Liver (tissue), 9 donors: ENCODE results near the gene MSX2. TPM values are rescaled to one million over a fixed set of nuclear protein-coding genes. Genes with fewer than 3 reads are reported as not detected.
A peak's percentile ranks its signal among the peaks of the same experiment; 100 is the strongest.

Experiments
- DNase-seq: peaks from one replicate; pipeline ENCODE4 v3.0.0-alpha.2; 2017; ENCODE audit warnings: low spot score
- H3K27ac ChIP-seq, 2 donors: one replicate each; pipeline ENCODE4 v1.7.0; 2013; ENCODE audit warnings: inconsistent platforms in 2 of 2, low read length in 2 of 2, control low read depth in 1 of 2, low read depth in 1 of 2, mild to moderate bottlenecking in 1 of 2
- H3K27me3 ChIP-seq, 4 donors: one replicate each; pipeline versions ENCODE4 v1.6.1 to v1.7.0; 2013; ENCODE audit warnings: low read length in 3 of 4, inconsistent platforms in 1 of 4, mild to moderate bottlenecking in 1 of 4, moderate library complexity in 1 of 4; ENCODE audit not compliant: control insufficient read depth in 4 of 4, insufficient read depth in 4 of 4
- H3K36me3 ChIP-seq, 4 donors: one replicate each; pipeline versions ENCODE4 v1.6.1 to v1.7.0; 2013; ENCODE audit warnings: low read length in 3 of 4, mild to moderate bottlenecking in 3 of 4, low read depth in 1 of 4, moderate library complexity in 1 of 4; ENCODE audit not compliant: control insufficient read depth in 4 of 4, insufficient read depth in 3 of 4
- H3K4me1 ChIP-seq, 4 donors: one replicate each; pipeline versions ENCODE4 v1.6.1 to v1.7.0; 2013; ENCODE audit warnings: low read length in 3 of 4, mild to moderate bottlenecking in 3 of 4, moderate library complexity in 1 of 4; ENCODE audit not compliant: control insufficient read depth in 4 of 4, insufficient read depth in 4 of 4
- H3K4me3 ChIP-seq, 3 donors: one replicate each; pipeline versions ENCODE4 v1.6.1 to v1.7.0; 2013; ENCODE audit warnings: low read length in 3 of 3, control low read depth in 1 of 3, low read depth in 1 of 3, mild to moderate bottlenecking in 1 of 3
- H3K9ac ChIP-seq, 2 donors: one replicate each; pipeline ENCODE4 v1.7.0; 2013; ENCODE audit warnings: low read length in 2 of 2, mild to moderate bottlenecking in 2 of 2, moderate library complexity in 2 of 2, control low read depth in 1 of 2, low read depth in 1 of 2
- H3K9me3 ChIP-seq, 4 donors: one replicate each; pipeline versions ENCODE4 v1.6.1 to v1.7.0; 2013; ENCODE audit warnings: low read length in 3 of 4; ENCODE audit not compliant: control insufficient read depth in 4 of 4
- ATF3 ChIP-seq: IDR thresholded peaks from 2 replicates; pipeline ENCODE4 v1.6.1; 2016; ENCODE audit warnings: antibody characterized with exemption
- CTCF ChIP-seq: fragments of 150-350 bp; IDR thresholded peaks from 2 replicates; pipeline ENCODE4 v1.5.1; 2017; ENCODE audit warnings: improper control_type of control experiment, low read depth, low read length; ENCODE audit not compliant: missing input control
- EGR1 ChIP-seq, 2 donors: IDR thresholded peaks; 2 replicates each; pipeline ENCODE4 v1.6.1; 2016 to 2018; ENCODE audit warnings: antibody characterized with exemption in 2 of 2, low read depth in 2 of 2
- FOXA1 ChIP-seq: IDR thresholded peaks from 2 replicates; pipeline ENCODE4 v1.6.1; 2016; ENCODE audit warnings: antibody characterized with exemption
- FOXA2 ChIP-seq: IDR thresholded peaks from 2 replicates; pipeline ENCODE4 v1.6.1; 2016; ENCODE audit warnings: antibody characterized with exemption
- GABPA ChIP-seq, 2 donors: IDR thresholded peaks in 1 of 2; conservative IDR thresholded peaks in 1 of 2; 2 replicates each; pipeline ENCODE4 v1.6.1; 2016; ENCODE audit warnings: antibody characterized with exemption in 2 of 2, mild to moderate bottlenecking in 1 of 2, moderate library complexity in 1 of 2
- HNF4A ChIP-seq, 2 donors: conservative IDR thresholded peaks; 2 replicates each; pipeline ENCODE4 v1.6.1; 2016; ENCODE audit warnings: antibody characterized with exemption in 2 of 2, mild to moderate bottlenecking in 2 of 2
- HNF4G ChIP-seq: IDR thresholded peaks from 2 replicates; pipeline ENCODE4 v1.6.1; 2016; ENCODE audit warnings: antibody characterized with exemption
- JUND ChIP-seq, 2 donors: IDR thresholded peaks; 2 replicates each; pipeline ENCODE4 v1.6.1; 2016; ENCODE audit warnings: antibody characterized with exemption in 2 of 2
- MAX ChIP-seq: IDR thresholded peaks from 2 replicates; pipeline ENCODE4 v1.6.1; 2016; ENCODE audit warnings: antibody characterized with exemption
- NR2F2 ChIP-seq: IDR thresholded peaks from 2 replicates; pipeline ENCODE4 v1.6.1; 2016; ENCODE audit warnings: antibody characterized with exemption
- RAD21 ChIP-seq, 2 donors: IDR thresholded peaks; 2 replicates each; pipeline ENCODE4 v1.6.1; 2016; ENCODE audit warnings: antibody characterized with exemption in 2 of 2, mild to moderate bottlenecking in 2 of 2
- REST ChIP-seq: IDR thresholded peaks from 2 replicates; pipeline ENCODE4 v1.6.1; 2016; ENCODE audit warnings: antibody characterized with exemption, mild to moderate bottlenecking
- RXRA ChIP-seq, 2 donors: IDR thresholded peaks; 2 replicates each; pipeline ENCODE4 v1.6.1; 2017 to 2018; ENCODE audit warnings: antibody characterized with exemption in 2 of 2, mild to moderate bottlenecking in 1 of 2
- SP1 ChIP-seq: IDR thresholded peaks from 2 replicates; pipeline ENCODE4 v1.6.1; 2018; ENCODE audit warnings: antibody characterized with exemption, mild to moderate bottlenecking
- TAF1 ChIP-seq: conservative IDR thresholded peaks from 2 replicates; pipeline ENCODE4 v1.6.1; 2016; ENCODE audit warnings: antibody characterized with exemption, mild to moderate bottlenecking
- YY1 ChIP-seq: IDR thresholded peaks from 2 replicates; pipeline ENCODE4 v1.6.1; 2016; ENCODE audit warnings: antibody characterized with exemption, mild to moderate bottlenecking
- ZBTB33 ChIP-seq: IDR thresholded peaks from 2 replicates; pipeline ENCODE4 v1.6.1; 2016; ENCODE audit warnings: antibody characterized with exemption
- WGBS: extraction: QIAGEN DNeasy Blood & Tissue Kit; methylation state at CpG from one replicate; pipeline ENCODE4 v1.1.7; 2013; 5-methylcytosine and 5-hydroxymethylcytosine counted together
- polyA plus RNA-seq, 2 donors: library from polyadenylated mRNA; stranded (reverse) in 1 of 2; unstranded in 1 of 2; fragments of 200-250 nt in 1 of 2; fragments of >200 nt in 1 of 2; fragmentation: Nextera tagmentation in 1 of 2; extraction: Ambion mirVana in 1 of 2; gene quantifications; one replicate each; pipeline versions ENCODE4 v1.2.1 to v1.2.3, GENCODE V29; 2013 to 2015
- total RNA-seq, 2 donors: library from RNA; depleted of rRNA; stranded (reverse); fragments of >200 nt; gene quantifications; one replicate each; pipeline ENCODE4 v1.2.3, GENCODE V29; 2014
- donor health status: healthy.
- donor health status: healthy.
- donor health status: healthy.
- donor health status: healthy.
- donor health status: healthy.

The MSX2 gene
- total RNA-seq: under 1 TPM in 1 of 2 donors, not detected in 1; 0.08 TPM
- polyA plus RNA-seq: under 1 TPM in 1 of 2 donors, not detected in 1; 0.09 TPM

GRCh38 chr5:174724484-174725260 is at the start of gene MSX2:
TSS of gene MSX2 (plus strand) at chr5:174724582. CDS start at chr5:174724660, 78 bp downstream.
- H3K27me3 ChIP-seq: peaks cover 0 to 28% (median 15%) of the 10 kb centered on the region in 4 donors
- H3K4me3 ChIP-seq: peak within 1 kb of the TSS in 2 of 3 donors; percentile 36 to 41
- 4% methylated on average over 87 of the region's 87 CpGs for WGBS
- H3K9ac ChIP-seq: no peak within 1 kb of the TSS
- no peaks in the 10 kb centered on the region for H3K36me3 ChIP-seq
- DNase-seq: peak; percentile 42
- no peak for TF ChIP-seq CTCF
- TF ChIP-seq FOXA1: no peak
- TF ChIP-seq FOXA2: no peak
- TF ChIP-seq EGR1 (IDR thresholded peaks at IDR 0.05; ENCODE audit: low read depth in 2 of 2): no peak
- no peak for TF ChIP-seq SP1
- no peak for TF ChIP-seq GABPA (IDR thresholded peaks at IDR 0.05 in 1 of 2, conservative IDR thresholded peaks at IDR 0.05 in 1 of 2)
- TF ChIP-seq RAD21 (IDR thresholded peaks at IDR 0.05): no peak
- H3K4me1 ChIP-seq: peaks cover 0 to 19% (median 7%) of the 10 kb centered on the region in 4 donors
- no peak within 1 kb of the TSS for H3K27ac ChIP-seq
- peaks cover 0 to 3% (median 0%) of the 10 kb centered on the region in 4 donors for H3K9me3 ChIP-seq

GRCh38 chr5:174675110-174675509 is 49.3 kb upstream of the MSX2 start:
- no peak overlapping the region for H3K27ac ChIP-seq
- no peak overlapping the region for H3K4me3 ChIP-seq
- H3K36me3 ChIP-seq: no peaks in the 10 kb centered on the region
- no peak for DNase-seq
- no peaks in the 10 kb centered on the region for H3K4me1 ChIP-seq
- H3K9ac ChIP-seq: no peak overlapping the region
- TF ChIP-seq FOXA2: no peak
- no peak for TF ChIP-seq RAD21 (IDR thresholded peaks at IDR 0.05)
- no peak for TF ChIP-seq EGR1 (IDR thresholded peaks at IDR 0.05; ENCODE audit: low read depth in 2 of 2)
- no peak for TF ChIP-seq JUND (IDR thresholded peaks at IDR 0.05)
- no peak for TF ChIP-seq SP1
- TF ChIP-seq YY1: no peak
- no peak for TF ChIP-seq TAF1
- no peak for TF ChIP-seq NR2F2
- no peak for TF ChIP-seq CTCF
- TF ChIP-seq HNF4G: no peak
- no peak for TF ChIP-seq REST
- TF ChIP-seq FOXA1: no peak
- no peak for TF ChIP-seq MAX
- no peak for TF ChIP-seq ZBTB33
- no peak for TF ChIP-seq HNF4A (conservative IDR thresholded peaks at IDR 0.05)
- no peak for TF ChIP-seq ATF3
- no peak for TF ChIP-seq RXRA (IDR thresholded peaks at IDR 0.05)
- no peak for TF ChIP-seq GABPA (IDR thresholded peaks at IDR 0.05 in 1 of 2, conservative IDR thresholded peaks at IDR 0.05 in 1 of 2)
- 59% methylated on average over 2 of the region's 2 CpGs for WGBS
- no peaks in the 10 kb centered on the region for H3K9me3 ChIP-seq
- H3K27me3 ChIP-seq: no peaks in the 10 kb centered on the region
